ENCODE measurements around the gene HEY2.

DNA sequence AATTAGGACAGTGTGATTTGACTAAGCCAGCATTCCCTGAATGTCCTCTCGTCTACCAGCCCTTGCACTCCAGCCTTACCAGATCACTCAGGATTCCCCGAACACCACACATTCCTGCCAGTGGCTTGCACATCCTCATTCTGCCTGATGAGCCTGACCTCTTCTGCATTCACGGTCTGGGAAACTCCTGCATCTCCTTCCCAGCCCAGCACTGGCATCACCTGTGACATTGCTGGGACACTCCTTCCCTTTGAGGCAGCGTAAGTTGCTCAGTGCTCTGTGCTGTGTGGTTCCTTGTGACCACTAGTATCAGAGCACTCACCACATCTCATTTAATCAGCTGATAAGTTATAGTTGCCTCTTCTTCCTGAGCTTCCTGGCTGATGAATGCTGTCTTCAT is 58.6 kb downstream of the HEY2 start:
- no peak for TF ChIP-seq CTCF (IDR thresholded peaks at IDR 0.05)
- no peak for TF ChIP-seq POLR2A (IDR thresholded peaks at IDR 0.05)
- no peak for TF ChIP-seq EP300 (IDR thresholded peaks at IDR 0.05)
